ENCODE data around the gene LHFPL3.

The LHFPL3 gene

GRCh38 chr7:104299777-104300176 lies 28.6 kb upstream of the LHFPL3 start:
- no peak overlapping the region for H4K8ac ChIP-seq (ENCODE audit: low read depth, low read length)
- no peak overlapping the region for H4K12ac ChIP-seq (ENCODE audit: low read depth, low read length)
- H3K18ac ChIP-seq (ENCODE audit: low read length), result no peak overlapping the region
- no peak overlapping the region for H3K23ac ChIP-seq (ENCODE audit: low read length)
- H3K14ac ChIP-seq (ENCODE audit: low read length), result no peak overlapping the region
- no peak overlapping the region for H2BK120ac ChIP-seq (ENCODE audit: insufficient read depth, low read length, poor library complexity)
- no CpG with 5 or more reads among the region's 4 CpGs for WGBS (ENCODE audit: extremely low coverage, insufficient coverage, insufficient read length)
- H3K9me3 ChIP-seq (ENCODE audit: insufficient read depth, low read depth, low read length), result no peaks in the 10 kb centered on the region
- no peaks in the 10 kb centered on the region for H3K4me1 ChIP-seq (ENCODE audit: control insufficient read depth in 1 of 2, insufficient read depth in 2 of 2, low read length in 2 of 2)
- no peak overlapping the region for H4K91ac ChIP-seq (ENCODE audit: low read depth, low read length)
- H2AFZ ChIP-seq (ENCODE audit: insufficient read depth, low read length, poor library complexity), result no peak overlapping the region
- DNase-seq, result no peak
- no peaks in the 10 kb centered on the region for H3K79me2 ChIP-seq (ENCODE audit: control insufficient read depth, insufficient read depth, low read length, poor library complexity)
- H2BK12ac ChIP-seq (ENCODE audit: low read length), result no peak overlapping the region
- no peak overlapping the region for H2BK5ac ChIP-seq (ENCODE audit: low read depth, low read length, poor library complexity)
- H3K27ac ChIP-seq (ENCODE audit: low read depth, low read length), result no peak overlapping the region
- H3K4me2 ChIP-seq (ENCODE audit: low read length), result no peak overlapping the region
- H3K27me3 ChIP-seq (ENCODE audit: insufficient read depth, low read length), result no peaks in the 10 kb centered on the region
- H3K36me3 ChIP-seq (ENCODE audit: control insufficient read depth in 1 of 2, insufficient read depth in 2 of 2, low read length in 2 of 2), result no peaks in the 10 kb centered on the region
- no peaks in the 10 kb centered on the region for H3K79me1 ChIP-seq (ENCODE audit: low read length)
- H2AK5ac ChIP-seq (ENCODE audit: low read length), result no peak overlapping the region
- no peak overlapping the region for H3K4ac ChIP-seq (ENCODE audit: low read depth, low read length)
- no peak overlapping the region for H3K9ac ChIP-seq (ENCODE audit: low read length)
- no peak overlapping the region for H3K4me3 ChIP-seq (ENCODE audit: low read depth, low read length)

DNA sequence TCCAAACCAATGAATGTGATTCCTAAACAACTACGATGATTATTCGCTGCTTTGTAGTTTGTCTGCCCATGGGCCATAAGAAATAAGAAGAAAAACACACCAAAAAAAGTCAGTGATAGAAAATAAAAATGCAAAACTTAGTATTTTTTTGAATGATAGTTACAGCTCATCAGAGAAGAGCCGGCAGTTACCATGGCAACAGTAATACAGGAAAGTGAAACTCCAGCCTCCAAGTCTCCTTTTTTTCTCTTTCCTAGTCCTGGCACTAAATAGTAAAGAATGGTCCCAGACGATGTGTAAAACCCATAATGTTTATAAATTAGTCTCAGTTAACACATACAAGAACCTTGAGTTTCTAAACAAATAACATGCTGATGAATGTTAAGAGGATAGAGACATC lies 21.6 kb upstream of the LHFPL3 start:
- H3K9ac ChIP-seq (ENCODE audit: low read length), result no peak overlapping the region
- H3K9me3 ChIP-seq (ENCODE audit: insufficient read depth, low read depth, low read length), result no peaks in the 10 kb centered on the region
- H2BK12ac ChIP-seq (ENCODE audit: low read length), result no peak overlapping the region
- no CpG with 5 or more reads among the region's 4 CpGs for WGBS (ENCODE audit: extremely low coverage, insufficient coverage, insufficient read length)
- no peak for DNase-seq
- no peak overlapping the region for H3K4ac ChIP-seq (ENCODE audit: low read depth, low read length)
- H3K4me1 ChIP-seq (ENCODE audit: control insufficient read depth in 1 of 2, insufficient read depth in 2 of 2, low read length in 2 of 2), result no peaks in the 10 kb centered on the region
- no peak overlapping the region for H3K4me2 ChIP-seq (ENCODE audit: low read length)
- H3K79me1 ChIP-seq (ENCODE audit: low read length), result no peaks in the 10 kb centered on the region
- no peak overlapping the region for H3K18ac ChIP-seq (ENCODE audit: low read length)
- H4K91ac ChIP-seq (ENCODE audit: low read depth, low read length), result no peak overlapping the region
- H2AFZ ChIP-seq (ENCODE audit: insufficient read depth, low read length, poor library complexity), result no peak overlapping the region
- H4K8ac ChIP-seq (ENCODE audit: low read depth, low read length), result no peak overlapping the region
- H2BK5ac ChIP-seq (ENCODE audit: low read depth, low read length, poor library complexity), result no peak overlapping the region
- H3K4me3 ChIP-seq (ENCODE audit: low read depth, low read length), result no peak overlapping the region
- H2AK5ac ChIP-seq (ENCODE audit: low read length), result no peak overlapping the region
- H3K36me3 ChIP-seq (ENCODE audit: control insufficient read depth in 1 of 2, insufficient read depth in 2 of 2, low read length in 2 of 2), result no peaks in the 10 kb centered on the region
- no peak overlapping the region for H3K23ac ChIP-seq (ENCODE audit: low read length)
- H2BK120ac ChIP-seq (ENCODE audit: insufficient read depth, low read length, poor library complexity), result no peak overlapping the region
- H3K14ac ChIP-seq (ENCODE audit: low read length), result no peak overlapping the region
- no peak overlapping the region for H4K12ac ChIP-seq (ENCODE audit: low read depth, low read length)
- H3K27ac ChIP-seq (ENCODE audit: low read depth, low read length), result no peak overlapping the region
- no peaks in the 10 kb centered on the region for H3K79me2 ChIP-seq (ENCODE audit: control insufficient read depth, insufficient read depth, low read length, poor library complexity)
- H3K27me3 ChIP-seq (ENCODE audit: insufficient read depth, low read length), result no peaks in the 10 kb centered on the region

DNA sequence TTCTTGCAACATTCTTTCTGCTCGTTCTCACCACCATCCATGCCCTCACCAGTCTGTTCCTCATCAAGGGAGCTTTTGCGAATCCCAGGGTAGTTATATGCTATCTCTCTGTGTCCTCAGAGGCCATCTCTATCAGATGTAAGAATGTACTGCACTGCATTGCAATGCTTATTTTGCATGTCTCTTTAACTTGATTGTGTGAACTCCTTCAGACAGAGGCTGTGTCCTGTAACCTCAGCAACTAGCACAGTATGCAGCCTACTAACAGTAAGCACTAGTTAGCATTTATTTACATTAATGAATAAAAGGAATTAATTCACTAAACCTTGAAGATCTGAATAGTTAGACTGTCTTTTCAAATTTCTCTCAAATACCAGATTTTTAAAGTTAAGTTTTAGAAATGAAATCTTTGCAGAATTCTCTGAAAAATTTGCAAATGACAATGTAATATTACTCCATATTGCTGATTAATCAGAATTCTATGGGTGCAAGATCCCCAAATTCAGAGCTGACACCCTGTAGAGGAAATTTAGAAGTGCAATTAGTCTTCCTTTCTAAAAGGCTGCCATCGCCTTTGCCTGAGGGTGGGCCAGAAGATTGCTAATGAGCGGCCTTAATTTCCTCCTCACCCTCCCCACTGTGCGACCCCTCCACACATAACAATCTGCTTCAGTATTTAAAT lies 10.3 kb upstream of the LHFPL3 start:
- no peak overlapping the region for H2BK120ac ChIP-seq (ENCODE audit: insufficient read depth, low read length, poor library complexity)
- no peaks in the 10 kb centered on the region for H3K4me1 ChIP-seq (ENCODE audit: control insufficient read depth in 1 of 2, insufficient read depth in 2 of 2, low read length in 2 of 2)
- no peak overlapping the region for H2AFZ ChIP-seq (ENCODE audit: insufficient read depth, low read length, poor library complexity)
- H3K4me3 ChIP-seq (ENCODE audit: low read depth, low read length), result no peak overlapping the region
- H2BK5ac ChIP-seq (ENCODE audit: low read depth, low read length, poor library complexity), result no peak overlapping the region
- no peak overlapping the region for H3K9ac ChIP-seq (ENCODE audit: low read length)
- H3K36me3 ChIP-seq (ENCODE audit: control insufficient read depth in 1 of 2, insufficient read depth in 2 of 2, low read length in 2 of 2), result no peaks in the 10 kb centered on the region
- no peak overlapping the region for H4K8ac ChIP-seq (ENCODE audit: low read depth, low read length)
- no peaks in the 10 kb centered on the region for H3K9me3 ChIP-seq (ENCODE audit: insufficient read depth, low read depth, low read length)
- no peak overlapping the region for H3K14ac ChIP-seq (ENCODE audit: low read length)
- H3K79me1 ChIP-seq (ENCODE audit: low read length), result no peaks in the 10 kb centered on the region
- H3K23ac ChIP-seq (ENCODE audit: low read length), result no peak overlapping the region
- no peak for DNase-seq
- H2BK12ac ChIP-seq (ENCODE audit: low read length), result no peak overlapping the region
- H4K12ac ChIP-seq (ENCODE audit: low read depth, low read length), result no peak overlapping the region
- H4K91ac ChIP-seq (ENCODE audit: low read depth, low read length), result no peak overlapping the region
- no peak overlapping the region for H3K4ac ChIP-seq (ENCODE audit: low read depth, low read length)
- no CpG with 5 or more reads among the region's 5 CpGs for WGBS (ENCODE audit: extremely low coverage, insufficient coverage, insufficient read length)
- H3K27me3 ChIP-seq (ENCODE audit: insufficient read depth, low read length), result no peaks in the 10 kb centered on the region
- no peaks in the 10 kb centered on the region for H3K79me2 ChIP-seq (ENCODE audit: control insufficient read depth, insufficient read depth, low read length, poor library complexity)
- H3K27ac ChIP-seq (ENCODE audit: low read depth, low read length), result no peak overlapping the region
- H2AK5ac ChIP-seq (ENCODE audit: low read length), result no peak overlapping the region
- no peak overlapping the region for H3K4me2 ChIP-seq (ENCODE audit: low read length)
- H3K18ac ChIP-seq (ENCODE audit: low read length), result no peak overlapping the region

DNA sequence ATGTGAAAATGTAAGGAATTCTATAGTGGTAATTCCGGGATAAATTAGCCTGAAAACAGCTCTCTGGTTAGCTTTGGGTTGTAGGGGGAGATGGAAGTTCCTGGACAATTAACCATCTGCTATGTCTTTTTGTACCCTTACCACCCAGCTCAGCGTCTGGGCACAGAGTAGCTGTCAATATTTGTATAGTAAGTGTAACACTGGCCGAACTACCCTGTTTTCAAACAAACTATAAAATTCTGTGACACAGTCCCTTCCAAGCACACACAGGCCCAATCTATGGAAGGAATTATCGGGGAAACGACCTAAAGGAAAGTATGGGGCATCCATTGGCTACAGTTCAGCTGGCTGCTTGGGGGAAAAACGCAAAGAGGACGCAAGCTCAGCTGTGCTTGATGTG lies 869 bp upstream of the LHFPL3 start:
- DNase-seq, result no peak
- Histone ChIP-seq H3K4ac (ENCODE audit: low read depth, low read length) (no peak overlapping the region), H4K12ac (ENCODE audit: low read depth, low read length) (no peak overlapping the region), H2AK5ac (ENCODE audit: low read length) (no peak overlapping the region), H3K79me1 (ENCODE audit: low read length) (no peaks in the 10 kb centered on the region), H3K36me3 (ENCODE audit: control insufficient read depth in 1 of 2, insufficient read depth in 2 of 2, low read length in 2 of 2) (no peaks in the 10 kb centered on the region), H2BK120ac (ENCODE audit: insufficient read depth, low read length, poor library complexity) (no peak overlapping the region), H4K8ac (ENCODE audit: low read depth, low read length) (no peak overlapping the region), H3K4me2 (ENCODE audit: low read length) (no peak overlapping the region), H3K79me2 (ENCODE audit: control insufficient read depth, insufficient read depth, low read length, poor library complexity) (no peaks in the 10 kb centered on the region), H2BK12ac (ENCODE audit: low read length) (no peak overlapping the region), H3K9ac (ENCODE audit: low read length) (no peak overlapping the region), H3K23ac (ENCODE audit: low read length) (no peak overlapping the region), H3K4me1 (ENCODE audit: control insufficient read depth in 1 of 2, insufficient read depth in 2 of 2, low read length in 2 of 2) (peaks cover 7 to 9% of the 10 kb centered on the region in 2 experiments), H3K27ac (ENCODE audit: low read depth, low read length) (no peak overlapping the region), H3K14ac (ENCODE audit: low read length) (no peak overlapping the region), H3K4me3 (ENCODE audit: low read depth, low read length) (no peak overlapping the region), H3K9me3 (ENCODE audit: insufficient read depth, low read depth, low read length) (no peaks in the 10 kb centered on the region), H4K91ac (ENCODE audit: low read depth, low read length) (no peak overlapping the region), H3K18ac (ENCODE audit: low read length) (no peak overlapping the region), H2AFZ (ENCODE audit: insufficient read depth, low read length, poor library complexity) (no peak overlapping the region), H2BK5ac (ENCODE audit: low read depth, low read length, poor library complexity) (no peak overlapping the region), H3K27me3 (ENCODE audit: insufficient read depth, low read length) (peaks cover 43% of the 10 kb centered on the region)
- no CpG with 5 or more reads among the region's 7 CpGs for WGBS (ENCODE audit: extremely low coverage, insufficient coverage, insufficient read length)

Data from trophoblast cell (in vitro differentiated cells and primary cell).